Left ventricle myocardium superior (tissue), 1 donor: ENCODE results near the gene AP3D1. TPM values are rescaled to one million over a fixed set of nuclear protein-coding genes. Genes with fewer than 3 reads are reported as not detected.

Experiments used
- ATAC-seq: fragments of 200-7000 bp; cut with Tn5 transposase; one replicate; pipeline ENCODE4 v1.9.1; 2020; ENCODE audit warnings: mild to moderate bottlenecking, moderate library complexity
- DNase-seq: peaks from one replicate; pipeline ENCODE4 v3.0.0-alpha.2; 2020
- intact Hi-C: fragments of 100-400 bp; cut with micrococcal nuclease; formaldehyde crosslinking; loops from one replicate; pipeline ENCODE4 v1.11.0; 2022
- total RNA-seq: library from RNA; stranded (reverse); fragmentation: NEBNext Ultra II Directional; extraction: Animal tissue kit (Norgen Biotek cat#: 25700); gene quantifications from one replicate; pipeline ENCODE4 v1.2.1, GENCODE V29; 2021
- donor health status: DM: no; HTN: yes; CAD: no; lungs with severe emphysema.

The AP3D1 gene
- total RNA-seq, 1 donor from 2014 or later, result 78.2 TPM

GRCh38 chr19:2185734-2186070 lies 34.3 kb upstream of the AP3D1 start:
- intact Hi-C loops, result no loop called here
- DNase-seq (no peak), ATAC-seq (no peak)

- DNase-seq (no peak), ATAC-seq (peak; percentile 3)
- intact Hi-C loops, result no loop called here
These were observed 33.1 kb upstream of the AP3D1 start for GRCh38 chr19:2184422-2184975.

DNA sequence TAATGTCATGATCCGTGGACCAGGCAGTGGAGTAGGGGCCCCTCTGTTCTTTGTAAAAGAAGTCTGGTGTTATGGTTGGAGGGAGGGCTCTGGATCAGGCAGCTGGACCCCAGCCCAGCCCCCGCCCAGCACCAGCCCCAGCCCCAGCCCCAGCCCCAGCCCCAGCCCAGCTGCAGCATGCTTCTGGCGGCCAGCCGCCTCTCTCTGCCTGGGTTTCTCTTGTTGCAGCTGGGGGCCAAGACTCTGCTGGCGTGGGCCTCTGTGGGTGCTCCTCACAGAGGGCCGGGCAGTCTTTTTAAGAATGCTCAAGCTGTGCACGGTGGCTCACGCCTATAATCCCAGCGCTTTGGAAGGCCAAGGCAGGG lies 30.2 kb upstream of the AP3D1 start:
- ATAC-seq (no peak), DNase-seq (no peak)
- intact Hi-C loops, result no loop called here

DNA sequence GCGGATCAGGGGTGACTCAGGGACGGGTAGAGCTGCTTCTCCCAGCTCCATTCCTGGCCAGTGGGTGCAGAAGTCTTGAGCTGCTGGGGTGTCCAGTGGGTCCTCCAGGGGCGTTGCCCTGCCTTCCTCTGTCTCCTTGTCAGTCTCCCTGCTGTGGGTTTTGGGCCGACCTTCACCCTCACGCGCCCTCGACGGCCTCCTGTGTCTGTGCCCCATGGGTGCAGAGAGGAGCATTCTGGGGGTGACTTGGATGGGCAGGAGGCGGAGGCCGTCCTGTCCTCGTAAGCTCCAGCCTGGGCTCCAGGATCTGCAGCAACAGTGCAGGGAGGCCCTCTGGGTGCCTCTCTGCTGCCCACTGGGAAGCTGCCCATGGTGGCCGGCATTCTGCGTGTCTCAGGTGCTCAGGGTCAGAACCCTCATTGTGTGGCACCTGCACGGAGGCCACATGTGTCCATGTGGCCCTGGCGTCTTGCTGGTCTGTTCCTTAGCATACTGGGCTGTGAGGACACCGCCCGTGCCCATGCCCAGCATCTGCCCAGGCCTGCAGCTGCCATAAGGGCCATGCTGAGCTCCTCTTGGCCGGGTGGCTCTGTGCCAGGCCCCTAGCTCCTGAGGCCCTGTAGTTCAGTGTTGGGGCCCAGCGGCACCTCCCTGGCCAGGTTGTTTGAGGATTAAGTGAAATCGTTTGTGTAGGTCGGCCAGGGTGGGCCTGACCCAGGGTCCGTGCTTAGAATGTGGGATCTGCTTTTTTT lies 29.7 kb upstream of the AP3D1 start:
- ATAC-seq, result no peak
- intact Hi-C loops, result no loop called here
- DNase-seq, result peak; percentile 58

GRCh38 chr19:2180114-2180513 lies 28.7 kb upstream of the AP3D1 start:
- peak; percentile 28 for ATAC-seq
- DNase-seq, result no peak

GRCh38 chr19:2179095-2179494 lies 27.7 kb upstream of the AP3D1 start:
- intact Hi-C loops, result no loop called here
- DNase-seq (no peak), ATAC-seq (no peak)

More at GRCh38 chr19:2180114-2180513, 28.7 kb upstream of the AP3D1 start:
- intact Hi-C loops, result no loop called here

DNA sequence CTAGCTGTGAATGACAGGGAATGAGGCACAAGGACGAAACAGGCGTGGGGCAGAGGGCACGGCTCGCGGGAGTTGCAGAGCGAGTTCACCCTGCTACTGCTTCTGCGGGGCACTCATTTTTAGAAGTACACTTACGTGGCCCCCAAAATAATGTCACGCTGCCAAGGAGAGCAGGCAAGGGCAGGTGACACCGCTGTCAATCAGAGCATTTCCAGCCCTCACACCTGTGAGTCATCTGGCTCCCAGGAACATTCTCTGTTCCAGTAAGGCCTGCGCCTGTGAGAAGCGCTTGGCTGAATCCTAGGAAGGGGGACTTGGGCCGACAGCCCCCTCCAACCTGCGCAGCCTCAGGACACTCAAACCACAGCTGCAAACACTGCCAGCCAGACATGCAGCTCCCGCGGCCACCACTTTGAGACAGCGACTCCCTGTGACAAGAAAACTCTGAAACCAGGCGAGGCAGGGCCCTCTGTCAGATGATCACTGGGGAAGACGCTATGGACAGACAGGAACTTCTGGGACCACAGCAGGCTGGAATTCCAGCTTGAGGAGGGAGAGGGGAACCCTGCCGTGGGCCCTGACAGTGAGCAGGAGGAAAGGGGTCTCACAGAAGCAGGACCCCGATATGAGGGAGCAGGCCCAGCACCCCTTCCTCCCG lies 25.1 kb upstream of the AP3D1 start:
- ATAC-seq (peak; percentile 42), DNase-seq (no peak)
- intact Hi-C loops, result no loop called here

- DNase-seq (no peak), ATAC-seq (no peak)
- intact Hi-C loops, result no loop called here
These were observed 24.4 kb upstream of the AP3D1 start for GRCh38 chr19:2175742-2176141.

GRCh38 chr19:2173767-2174577 lies 22.6 kb upstream of the AP3D1 start:
- ATAC-seq, result no peak
- DNase-seq, result no peak
- intact Hi-C loops, result no loop called here

GRCh38 chr19:2173388-2173766 lies 22.0 kb upstream of the AP3D1 start:
- DNase-seq (no peak), ATAC-seq (no peak)
- intact Hi-C loops, result no loop called here

GRCh38 chr19:2171349-2172145 lies 20.2 kb upstream of the AP3D1 start:
- ATAC-seq (no peak), DNase-seq (peak; percentile 79)
- intact Hi-C loops, result no loop called here

DNA sequence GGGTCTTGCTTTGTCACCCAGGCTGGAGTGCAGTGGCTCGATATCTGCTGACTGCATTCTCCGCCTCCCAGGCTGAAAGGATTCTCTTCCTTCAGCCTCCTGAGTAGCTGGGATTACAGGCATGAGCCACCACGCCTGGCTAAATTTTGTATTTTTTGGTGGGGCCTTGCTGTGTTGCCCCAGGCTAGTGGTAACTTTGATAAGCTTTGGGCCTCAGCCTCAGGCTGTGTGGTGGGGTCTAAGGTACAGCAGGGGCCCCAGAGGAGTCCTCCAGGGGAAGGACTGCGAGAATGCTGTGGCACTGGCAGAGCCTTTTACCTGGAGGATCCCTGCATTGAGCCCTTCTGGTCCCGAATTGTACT lies 19.6 kb upstream of the AP3D1 start:
- DNase-seq, result no peak
- ATAC-seq, result no peak
- intact Hi-C loops, result no loop called here

GRCh38 chr19:2170219-2170618 lies 18.9 kb upstream of the AP3D1 start:
- ATAC-seq (no peak), DNase-seq (no peak)
- intact Hi-C loops, result no loop called here

DNA sequence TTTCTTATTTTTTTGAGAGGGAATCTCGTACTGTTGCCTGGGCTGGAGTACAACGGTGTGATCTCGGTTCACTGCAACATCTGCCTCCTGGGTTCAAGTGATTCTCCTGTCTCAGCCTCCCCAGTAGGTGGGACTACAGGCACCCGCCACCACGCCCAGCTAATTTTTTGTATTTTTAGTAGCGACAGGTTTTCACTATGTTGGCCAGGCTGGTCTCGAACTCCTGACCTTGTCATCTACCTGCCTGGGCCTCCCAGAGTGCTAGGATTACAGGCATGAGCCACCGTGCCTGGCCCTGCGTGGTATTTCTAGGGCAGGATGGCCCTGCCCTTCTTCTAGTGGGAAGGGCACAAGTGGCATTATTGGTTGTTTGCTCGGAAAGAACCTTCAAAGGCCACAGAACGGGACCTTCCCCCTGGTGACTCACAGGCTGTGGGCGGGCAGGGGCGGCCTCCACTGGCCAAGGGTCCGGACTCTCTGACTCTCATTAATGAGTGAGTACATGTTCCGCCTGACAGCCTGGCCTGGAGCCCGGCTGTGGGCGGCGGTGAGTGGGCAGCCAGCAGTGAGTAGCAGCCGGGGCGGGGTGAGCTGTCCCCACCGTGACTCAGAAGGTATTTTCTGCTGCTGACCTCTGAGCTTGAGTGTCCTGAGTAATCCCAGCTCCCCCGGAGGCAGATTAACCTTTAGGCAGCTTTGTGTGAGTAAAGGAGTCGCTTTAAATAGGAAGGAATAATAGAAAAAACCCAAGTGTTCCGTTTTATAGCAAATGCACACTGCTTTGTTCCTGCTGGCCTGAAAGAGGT lies 17.5 kb upstream of the AP3D1 start:
- peak; percentile 85 for ATAC-seq
- peak; percentile 98 for DNase-seq
- intact Hi-C loops, result no loop called here

DNA sequence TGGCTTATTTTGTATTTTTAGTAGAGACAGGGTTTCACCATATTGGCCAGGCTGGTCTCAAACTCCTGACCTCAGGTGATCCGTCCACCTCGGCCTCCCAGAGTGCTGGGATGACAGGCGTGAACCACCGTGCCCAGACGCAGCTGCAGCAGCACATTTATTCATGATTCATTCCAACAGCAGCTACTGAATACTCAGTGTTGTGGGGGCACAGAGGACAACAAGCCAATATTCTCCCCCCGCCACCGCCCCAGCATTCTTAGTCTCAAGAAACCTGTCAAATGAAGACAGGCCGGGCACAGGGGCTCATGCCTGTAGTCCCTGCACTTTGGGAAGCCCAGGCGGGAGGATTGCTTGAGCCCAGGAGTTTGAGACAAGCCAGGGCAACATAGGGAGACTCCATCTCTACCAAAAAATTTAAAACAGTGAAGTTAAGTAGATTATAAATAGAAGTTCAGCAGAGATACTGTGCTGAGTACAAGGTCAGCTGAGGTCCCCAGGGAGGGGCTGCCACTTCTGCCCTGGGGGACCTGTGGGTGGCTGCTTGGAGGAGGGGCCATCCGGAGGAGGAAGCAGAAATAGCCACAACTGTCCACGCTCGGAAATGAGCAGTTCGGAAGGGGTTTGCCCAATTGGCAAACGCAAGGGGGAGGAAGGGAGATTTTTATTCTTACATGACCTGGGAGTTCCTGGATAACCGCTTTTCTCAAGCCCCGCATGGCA lies 16.7 kb upstream of the AP3D1 start:
- intact Hi-C loops, result no loop called here
- ATAC-seq, result peak; percentile 63
- DNase-seq, result peak; percentile 86

DNA sequence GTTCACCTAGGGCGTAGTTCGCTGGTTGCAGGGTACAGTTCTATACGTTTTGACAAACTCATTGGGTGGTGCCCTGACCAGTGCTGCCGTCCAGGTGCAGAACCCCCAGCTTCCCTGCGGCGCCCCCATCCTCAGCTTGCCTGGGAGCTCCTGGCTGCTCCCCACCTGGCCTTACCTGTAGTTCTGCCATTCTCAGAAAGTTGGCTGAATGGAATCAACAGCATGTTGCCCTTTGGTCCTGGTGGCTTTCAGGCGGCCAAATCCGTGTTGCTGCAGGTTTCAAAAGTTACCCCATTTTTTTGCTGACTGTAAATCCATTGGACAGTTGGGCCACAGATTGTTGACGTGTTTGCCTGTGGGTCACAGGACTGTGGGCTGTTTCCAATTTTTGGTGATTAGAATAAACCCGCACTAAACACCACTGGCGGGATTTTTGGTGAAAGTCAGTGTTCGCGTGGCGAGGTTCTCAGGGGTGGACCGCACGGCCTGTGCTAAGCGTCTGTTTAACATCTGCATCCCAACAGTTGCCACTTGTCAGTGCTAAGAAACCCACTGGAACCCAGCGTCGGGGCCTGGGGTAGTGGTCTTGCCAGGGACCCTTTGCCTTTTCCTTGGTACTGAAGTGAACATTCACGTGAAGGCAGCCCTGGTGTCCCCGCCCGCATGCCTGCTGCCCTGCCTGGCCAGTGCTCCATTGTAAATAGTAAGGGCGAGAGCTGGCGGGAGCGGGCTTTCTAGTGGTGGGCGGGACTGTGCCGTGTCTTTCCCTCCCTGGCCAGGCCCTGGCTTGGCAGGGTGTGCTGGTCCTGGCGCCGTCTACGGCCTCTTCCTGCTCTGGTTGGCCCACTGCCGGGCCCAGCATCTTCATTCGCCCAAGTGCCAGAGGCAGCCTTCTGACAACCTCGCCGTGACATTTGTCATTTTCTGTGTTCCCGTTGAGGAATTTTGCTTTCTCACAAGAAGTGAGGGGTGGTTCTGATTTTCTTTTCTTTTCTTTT lies 15.7 kb upstream of the AP3D1 start:
- ATAC-seq (peak; percentile 59), DNase-seq (peak; percentile 93)
- intact Hi-C loops, result no loop called here
